ENCODE results near the gene UBAP2L.

Gene UBAP2L

DNA sequence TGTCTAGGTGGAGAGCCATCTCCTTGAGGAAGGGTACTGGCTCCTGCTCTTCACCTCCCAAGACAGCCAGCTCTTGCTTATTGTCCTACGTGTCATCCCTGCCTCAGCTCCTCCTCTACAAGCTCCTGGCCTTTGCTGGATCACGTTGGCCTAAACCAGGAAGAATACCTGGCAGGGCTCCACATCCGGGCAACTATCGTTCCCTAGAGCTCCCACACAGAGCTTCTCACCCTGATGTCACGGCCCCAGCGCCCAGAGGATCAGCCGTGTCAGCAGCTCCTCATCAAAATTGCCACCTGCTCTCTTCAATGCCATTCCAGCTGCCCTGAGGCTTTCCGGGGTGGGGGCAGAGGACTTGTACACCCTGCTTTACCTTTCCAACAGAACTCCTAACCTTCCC lies 26.9 kb upstream of the UBAP2L start:
- TF ChIP-seq FOXP2 (optimal IDR thresholded peaks at IDR 0.05; ENCODE audit: borderline replicate concordance, extremely low read depth, extremely low read length, insufficient read depth) = no peak
- TF ChIP-seq SIN3A (IDR thresholded peaks at IDR 0.05; ENCODE audit: borderline replicate concordance, insufficient read depth, low read length) = no peak
- no peak for TF ChIP-seq TAF1 (IDR thresholded peaks at IDR 0.05; ENCODE audit: borderline replicate concordance, insufficient read depth, low read length)
- no peak for TF ChIP-seq POLR2AphosphoS5 (IDR thresholded peaks at IDR 0.05; ENCODE audit: low read depth, low read length)
- TF ChIP-seq, protein P1, sequence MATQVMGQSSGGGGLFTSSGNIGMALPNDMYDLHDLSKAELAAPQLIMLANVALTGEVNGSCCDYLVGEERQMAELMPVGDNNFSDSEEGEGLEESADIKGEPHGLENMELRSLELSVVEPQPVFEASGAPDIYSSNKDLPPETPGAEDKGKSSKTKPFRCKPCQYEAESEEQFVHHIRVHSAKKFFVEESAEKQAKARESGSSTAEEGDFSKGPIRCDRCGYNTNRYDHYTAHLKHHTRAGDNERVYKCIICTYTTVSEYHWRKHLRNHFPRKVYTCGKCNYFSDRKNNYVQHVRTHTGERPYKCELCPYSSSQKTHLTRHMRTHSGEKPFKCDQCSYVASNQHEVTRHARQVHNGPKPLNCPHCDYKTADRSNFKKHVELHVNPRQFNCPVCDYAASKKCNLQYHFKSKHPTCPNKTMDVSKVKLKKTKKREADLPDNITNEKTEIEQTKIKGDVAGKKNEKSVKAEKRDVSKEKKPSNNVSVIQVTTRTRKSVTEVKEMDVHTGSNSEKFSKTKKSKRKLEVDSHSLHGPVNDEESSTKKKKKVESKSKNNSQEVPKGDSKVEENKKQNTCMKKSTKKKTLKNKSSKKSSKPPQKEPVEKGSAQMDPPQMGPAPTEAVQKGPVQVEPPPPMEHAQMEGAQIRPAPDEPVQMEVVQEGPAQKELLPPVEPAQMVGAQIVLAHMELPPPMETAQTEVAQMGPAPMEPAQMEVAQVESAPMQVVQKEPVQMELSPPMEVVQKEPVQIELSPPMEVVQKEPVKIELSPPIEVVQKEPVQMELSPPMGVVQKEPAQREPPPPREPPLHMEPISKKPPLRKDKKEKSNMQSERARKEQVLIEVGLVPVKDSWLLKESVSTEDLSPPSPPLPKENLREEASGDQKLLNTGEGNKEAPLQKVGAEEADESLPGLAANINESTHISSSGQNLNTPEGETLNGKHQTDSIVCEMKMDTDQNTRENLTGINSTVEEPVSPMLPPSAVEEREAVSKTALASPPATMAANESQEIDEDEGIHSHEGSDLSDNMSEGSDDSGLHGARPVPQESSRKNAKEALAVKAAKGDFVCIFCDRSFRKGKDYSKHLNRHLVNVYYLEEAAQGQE (IDR thresholded peaks at IDR 0.05; ENCODE audit: insufficient read depth in 1 of 2, low read depth in 2 of 2, low read length in 2 of 2) = no peak

DNA sequence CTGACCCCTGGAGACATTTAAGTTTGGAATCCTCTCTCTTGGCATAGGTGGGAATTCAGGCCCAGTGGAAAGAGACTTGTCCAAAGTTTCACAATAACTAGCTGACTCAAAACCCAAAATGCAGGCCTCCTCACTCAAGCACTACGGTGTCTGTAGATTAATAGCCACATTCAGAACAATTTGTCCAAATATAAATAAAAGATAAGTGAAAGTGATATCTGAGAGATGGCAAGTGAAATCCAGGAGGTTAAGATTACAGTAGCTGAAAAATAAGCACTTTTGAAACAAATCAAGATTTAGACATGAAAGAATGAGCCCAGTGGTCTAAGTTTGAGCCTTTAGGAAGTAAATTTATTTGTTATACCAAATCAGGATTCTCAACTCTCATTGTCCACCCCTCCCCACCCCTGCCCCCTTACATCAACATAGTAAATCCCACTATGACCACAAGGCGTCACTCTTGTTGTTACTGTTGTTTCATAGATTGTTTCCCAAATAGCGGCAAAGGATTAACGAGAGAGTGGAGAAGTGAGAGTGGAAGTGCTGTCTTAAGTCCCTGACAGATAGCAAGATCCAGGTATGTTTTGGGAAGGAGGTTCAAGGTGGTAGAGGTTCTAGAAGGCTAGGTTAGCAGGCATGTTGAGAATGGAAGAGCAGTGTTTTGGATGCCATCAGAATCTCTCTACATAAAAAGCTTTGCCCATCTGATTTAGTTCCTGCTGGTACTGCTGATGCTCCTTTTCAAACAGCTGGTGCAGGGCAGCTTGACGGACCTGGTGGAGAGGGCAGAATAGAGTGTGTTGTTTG lies 21.8 kb upstream of the UBAP2L start:
- TF ChIP-seq POLR2AphosphoS5 (IDR thresholded peaks at IDR 0.05; ENCODE audit: low read depth, low read length) (no peak), SIN3A (IDR thresholded peaks at IDR 0.05; ENCODE audit: borderline replicate concordance, insufficient read depth, low read length) (no peak), TAF1 (IDR thresholded peaks at IDR 0.05; ENCODE audit: borderline replicate concordance, insufficient read depth, low read length) (no peak), FOXP2 (optimal IDR thresholded peaks at IDR 0.05; ENCODE audit: borderline replicate concordance, extremely low read depth, extremely low read length, insufficient read depth) (no peak)
- TF ChIP-seq, protein P1 (IDR thresholded peaks at IDR 0.05; ENCODE audit: insufficient read depth in 1 of 2, low read depth in 2 of 2, low read length in 2 of 2) = no peak

DNA sequence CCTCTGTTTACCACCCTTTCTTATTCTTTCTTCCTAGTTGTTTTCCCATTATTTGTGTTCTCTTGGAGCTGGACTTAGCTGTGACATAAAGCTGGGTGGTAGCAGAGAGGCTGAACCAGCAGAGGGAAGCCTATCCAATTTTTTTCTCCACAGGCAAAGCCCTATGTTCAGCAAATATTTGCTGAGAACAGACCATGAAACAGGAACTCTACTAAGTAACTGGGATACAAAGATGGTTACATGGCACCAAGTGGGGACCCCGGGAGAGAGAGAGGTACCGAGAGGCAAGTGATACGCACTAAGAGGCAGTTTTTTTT lies 21.2 kb upstream of the UBAP2L start:
- TF ChIP-seq POLR2AphosphoS5 (IDR thresholded peaks at IDR 0.05; ENCODE audit: low read depth, low read length) (no peak), FOXP2 (optimal IDR thresholded peaks at IDR 0.05; ENCODE audit: borderline replicate concordance, extremely low read depth, extremely low read length, insufficient read depth) (no peak)

DNA sequence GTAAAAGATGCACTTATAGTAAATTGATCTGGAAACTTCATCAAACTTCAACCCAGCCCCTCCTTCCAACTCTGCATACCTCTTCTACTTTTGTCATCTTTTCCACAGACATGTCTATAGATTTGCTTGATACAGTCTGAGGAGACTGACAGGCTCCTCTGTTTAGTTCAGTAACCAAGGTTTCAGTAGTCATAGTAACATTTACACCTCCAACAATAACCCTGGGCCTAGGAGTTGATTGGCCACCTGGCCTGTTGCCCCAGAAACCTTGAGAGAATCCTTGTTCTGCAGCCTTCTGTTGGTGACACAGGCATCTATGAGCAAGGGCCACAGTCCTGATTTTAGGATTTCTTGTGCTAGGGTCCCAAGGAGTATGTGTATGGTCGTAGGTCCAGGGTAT lies 14.6 kb upstream of the UBAP2L start, which contains the start of gene CFAP141:
CFAP141 (minus strand) TSS at position 138 of the 400 bp plus-strand sequence; CDS start at position 112, 26 bp downstream.
- no peak for TF ChIP-seq FOXP2 (optimal IDR thresholded peaks at IDR 0.05; ENCODE audit: borderline replicate concordance, extremely low read depth, extremely low read length, insufficient read depth)
- no peak for TF ChIP-seq POLR2AphosphoS5 (IDR thresholded peaks at IDR 0.05; ENCODE audit: low read depth, low read length)
- no peak for TF ChIP-seq TAF1 (IDR thresholded peaks at IDR 0.05; ENCODE audit: borderline replicate concordance, insufficient read depth, low read length)
- TF ChIP-seq, protein P1 (IDR thresholded peaks at IDR 0.05; ENCODE audit: insufficient read depth in 1 of 2, low read depth in 2 of 2, low read length in 2 of 2) = no peak

DNA sequence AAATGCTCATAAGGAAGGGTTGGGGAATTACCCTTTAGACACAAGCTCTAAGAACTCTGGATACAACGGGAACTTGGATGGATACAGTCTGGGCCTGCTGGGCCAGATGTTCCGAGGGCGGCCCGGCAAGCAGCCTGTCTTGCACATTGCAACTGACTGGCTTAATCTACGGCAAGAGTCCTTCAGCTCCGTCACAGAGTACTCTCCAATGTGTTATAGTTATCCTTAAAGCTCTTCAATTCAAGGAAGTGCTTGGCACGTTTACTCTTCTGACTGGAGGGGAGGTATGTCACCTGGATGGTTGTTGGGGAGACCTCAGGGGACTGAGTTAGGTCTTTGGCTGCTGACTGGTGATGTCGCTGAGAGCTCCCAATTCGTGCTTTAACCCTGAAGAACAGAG lies 13.5 kb upstream of the UBAP2L start:
- TF ChIP-seq SIN3A (IDR thresholded peaks at IDR 0.05; ENCODE audit: borderline replicate concordance, insufficient read depth, low read length) (no peak), FOXP2 (optimal IDR thresholded peaks at IDR 0.05; ENCODE audit: borderline replicate concordance, extremely low read depth, extremely low read length, insufficient read depth) (no peak)

DNA sequence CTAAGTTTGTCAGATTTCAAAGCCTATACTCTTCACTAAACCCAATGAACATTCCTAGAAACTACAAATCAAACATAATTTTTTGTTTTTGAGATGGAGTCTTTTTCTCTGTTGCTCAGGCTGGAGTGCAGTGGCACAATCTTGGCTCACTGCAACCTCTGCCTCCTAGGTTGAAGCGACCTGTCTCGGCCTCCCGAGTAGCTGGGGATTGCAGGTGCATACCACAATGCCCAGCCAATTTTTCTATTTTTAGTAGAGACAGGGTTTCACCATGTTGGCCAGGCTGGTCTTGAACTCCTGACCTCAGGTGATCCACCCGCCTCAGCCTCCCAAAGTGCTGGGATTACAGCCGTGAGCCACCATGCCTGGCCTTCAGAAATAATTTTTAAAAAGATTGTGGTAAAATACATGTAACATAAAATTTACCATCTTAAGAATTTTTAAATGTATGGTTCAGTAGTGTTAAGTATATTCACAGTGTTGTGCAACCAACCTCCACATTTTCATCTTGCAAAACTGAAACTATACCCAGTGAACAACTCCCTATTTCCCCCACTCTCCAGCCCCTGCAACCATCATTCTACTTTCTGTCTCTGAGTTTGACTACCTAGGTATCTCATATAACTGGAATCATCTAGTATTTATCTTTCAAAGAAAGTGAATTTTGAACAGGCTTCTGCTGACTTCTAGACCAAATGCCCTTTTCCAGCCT lies 11.9 kb upstream of the UBAP2L start:
- TF ChIP-seq POLR2AphosphoS5 (IDR thresholded peaks at IDR 0.05; ENCODE audit: low read depth, low read length) (no peak), TAF1 (IDR thresholded peaks at IDR 0.05; ENCODE audit: borderline replicate concordance, insufficient read depth, low read length) (no peak), SIN3A (IDR thresholded peaks at IDR 0.05; ENCODE audit: borderline replicate concordance, insufficient read depth, low read length) (no peak), FOXP2 (optimal IDR thresholded peaks at IDR 0.05; ENCODE audit: borderline replicate concordance, extremely low read depth, extremely low read length, insufficient read depth) (no peak)
- TF ChIP-seq, protein P1 (IDR thresholded peaks at IDR 0.05; ENCODE audit: insufficient read depth in 1 of 2, low read depth in 2 of 2, low read length in 2 of 2) = no peak

All from PFSK-1 (cell line).